Measurements from ENCODE around the gene CDCA3. TPM values are rescaled to one million over a fixed set of nuclear protein-coding genes. Genes with fewer than 3 reads are reported as not detected.

CDCA3 gene
- total RNA-seq, 4 donors from 2014 or later = 5.9 to 20.0 (median 12.8) TPM

DNA sequence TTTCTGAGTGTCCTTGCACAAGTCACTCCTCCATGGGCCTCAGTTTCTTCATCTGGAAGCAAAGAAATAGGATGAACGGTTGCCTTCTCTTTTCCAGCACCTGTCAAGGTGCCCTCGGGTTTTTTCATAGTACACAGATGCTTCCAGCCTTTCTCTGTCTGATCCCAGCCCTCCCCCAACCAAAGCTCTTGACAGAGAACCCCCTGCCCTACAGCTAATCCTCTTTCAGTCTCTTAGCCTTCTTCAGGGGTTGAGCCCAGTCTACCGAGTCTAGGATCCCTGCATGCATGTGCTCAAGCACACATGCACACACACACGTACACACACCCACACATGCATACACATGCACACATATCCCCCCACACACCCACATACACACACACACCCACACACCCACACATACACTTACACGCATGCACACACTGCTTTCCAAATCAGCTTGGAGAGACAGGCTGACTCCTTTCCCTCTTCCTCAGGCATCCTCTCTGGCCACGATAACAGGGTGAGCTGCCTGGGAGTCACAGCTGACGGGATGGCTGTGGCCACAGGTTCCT is 4.7 kb downstream of the CDCA3 start:
- H3K27me3 ChIP-seq = no peaks in the 10 kb centered on the region
- intact Hi-C loops (cut with DNase I) = no loop called here

DNA sequence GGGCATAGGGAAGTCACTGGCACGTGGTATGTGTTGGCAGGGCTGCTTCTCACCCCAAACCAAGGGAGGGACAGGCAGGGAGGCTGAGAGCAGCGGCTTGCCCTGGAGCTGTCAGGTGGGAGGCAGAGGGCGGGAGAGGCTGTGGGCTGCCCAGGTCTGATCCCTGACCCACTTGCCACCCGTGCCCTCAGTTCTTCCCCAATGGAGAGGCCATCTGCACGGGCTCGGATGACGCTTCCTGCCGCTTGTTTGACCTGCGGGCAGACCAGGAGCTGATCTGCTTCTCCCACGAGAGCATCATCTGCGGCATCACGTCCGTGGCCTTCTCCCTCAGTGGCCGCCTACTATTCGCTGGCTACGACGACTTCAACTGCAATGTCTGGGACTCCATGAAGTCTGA is 5.7 kb downstream of the CDCA3 start:
- Histone ChIP-seq H3K9me3 (no peaks in the 10 kb centered on the region), H3K27ac (no peak overlapping the region), H3K36me3 (peaks cover 0 to 43% (median 0%) of the 10 kb centered on the region in 3 donors), H3K4me3 (no peak overlapping the region), H3K27me3 (no peaks in the 10 kb centered on the region), H3K4me1 (peaks cover 4% of the 10 kb centered on the region in 3 donors)
- intact Hi-C loops (cut with DNase I) = no loop called here
- TF ChIP-seq, protein P1, sequence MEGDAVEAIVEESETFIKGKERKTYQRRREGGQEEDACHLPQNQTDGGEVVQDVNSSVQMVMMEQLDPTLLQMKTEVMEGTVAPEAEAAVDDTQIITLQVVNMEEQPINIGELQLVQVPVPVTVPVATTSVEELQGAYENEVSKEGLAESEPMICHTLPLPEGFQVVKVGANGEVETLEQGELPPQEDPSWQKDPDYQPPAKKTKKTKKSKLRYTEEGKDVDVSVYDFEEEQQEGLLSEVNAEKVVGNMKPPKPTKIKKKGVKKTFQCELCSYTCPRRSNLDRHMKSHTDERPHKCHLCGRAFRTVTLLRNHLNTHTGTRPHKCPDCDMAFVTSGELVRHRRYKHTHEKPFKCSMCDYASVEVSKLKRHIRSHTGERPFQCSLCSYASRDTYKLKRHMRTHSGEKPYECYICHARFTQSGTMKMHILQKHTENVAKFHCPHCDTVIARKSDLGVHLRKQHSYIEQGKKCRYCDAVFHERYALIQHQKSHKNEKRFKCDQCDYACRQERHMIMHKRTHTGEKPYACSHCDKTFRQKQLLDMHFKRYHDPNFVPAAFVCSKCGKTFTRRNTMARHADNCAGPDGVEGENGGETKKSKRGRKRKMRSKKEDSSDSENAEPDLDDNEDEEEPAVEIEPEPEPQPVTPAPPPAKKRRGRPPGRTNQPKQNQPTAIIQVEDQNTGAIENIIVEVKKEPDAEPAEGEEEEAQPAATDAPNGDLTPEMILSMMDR (IDR thresholded peaks at IDR 0.05) = no peak
- no peak for TF ChIP-seq POLR2A (IDR thresholded peaks at IDR 0.05)
- WGBS, 2 donors = 92 to 93% methylated on average over 4 to 15 of the region's 17 CpGs
- DNase-seq = no peak

More for the DNA sequence above, 4.7 kb downstream of the CDCA3 start:
- H3K27ac ChIP-seq = no peak overlapping the region
- H3K9me3 ChIP-seq = no peaks in the 10 kb centered on the region
- peaks cover 0 to 43% (median 0%) of the 10 kb centered on the region in 3 donors for H3K36me3 ChIP-seq
- 84 to 85% methylated on average over 5 to 7 of the region's 7 CpGs for WGBS, 2 donors
- H3K4me3 ChIP-seq = no peak overlapping the region
- DNase-seq = no peak
- H3K4me1 ChIP-seq = peaks cover 11 to 13% (median 11%) of the 10 kb centered on the region in 3 donors
- TF ChIP-seq, protein P1 (IDR thresholded peaks at IDR 0.05) = no peak
- TF ChIP-seq POLR2A (IDR thresholded peaks at IDR 0.05) = no peak

DNA sequence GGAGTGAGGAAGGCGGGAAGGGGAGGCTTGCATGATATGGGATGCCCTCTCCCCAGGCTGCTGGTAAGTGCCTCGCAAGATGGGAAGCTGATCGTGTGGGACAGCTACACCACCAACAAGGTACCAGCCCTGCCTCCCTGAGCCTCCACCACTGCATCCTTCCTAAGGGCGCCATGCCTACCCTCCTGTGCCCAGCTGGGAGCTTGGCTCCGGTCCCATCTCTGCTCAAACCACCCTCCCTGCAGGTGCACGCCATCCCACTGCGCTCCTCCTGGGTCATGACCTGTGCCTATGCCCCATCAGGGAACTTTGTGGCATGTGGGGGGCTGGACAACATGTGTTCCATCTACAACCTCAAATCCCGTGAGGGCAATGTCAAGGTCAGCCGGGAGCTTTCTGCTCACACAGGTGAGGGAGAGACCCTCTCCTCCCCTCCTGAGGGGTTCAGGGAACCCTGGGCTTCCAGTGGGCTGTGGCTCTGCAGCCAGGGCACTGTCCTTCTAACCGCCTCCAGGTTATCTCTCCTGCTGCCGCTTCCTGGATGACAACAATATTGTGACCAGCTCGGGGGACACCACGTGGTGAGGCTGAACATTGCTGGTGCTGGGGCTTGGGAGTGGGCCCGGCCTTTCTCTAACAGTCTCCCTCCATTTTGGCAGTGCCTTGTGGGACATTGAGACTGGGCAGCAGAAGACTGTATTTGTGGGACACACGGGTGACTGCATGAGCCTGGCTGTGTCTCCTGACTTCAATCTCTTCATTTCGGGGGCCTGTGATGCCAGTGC is 7.8 kb downstream of the CDCA3 start:
- Histone ChIP-seq H3K4me3 (no peak overlapping the region), H3K4me1 (no peaks in the 10 kb centered on the region), H3K9me3 (no peaks in the 10 kb centered on the region), H3K27ac (no peak overlapping the region), H3K36me3 (peaks cover 0 to 47% (median 0%) of the 10 kb centered on the region in 3 donors), H3K27me3 (no peaks in the 10 kb centered on the region)
- no peak for TF ChIP-seq POLR2A (IDR thresholded peaks at IDR 0.05)
- TF ChIP-seq, protein P1 (IDR thresholded peaks at IDR 0.05) = no peak
- WGBS, 2 donors = 92 to 93% methylated on average over 7 to 9 of the region's 16 CpGs
- DNase-seq = no peak
- intact Hi-C loops (cut with DNase I) = no loop called here

DNA sequence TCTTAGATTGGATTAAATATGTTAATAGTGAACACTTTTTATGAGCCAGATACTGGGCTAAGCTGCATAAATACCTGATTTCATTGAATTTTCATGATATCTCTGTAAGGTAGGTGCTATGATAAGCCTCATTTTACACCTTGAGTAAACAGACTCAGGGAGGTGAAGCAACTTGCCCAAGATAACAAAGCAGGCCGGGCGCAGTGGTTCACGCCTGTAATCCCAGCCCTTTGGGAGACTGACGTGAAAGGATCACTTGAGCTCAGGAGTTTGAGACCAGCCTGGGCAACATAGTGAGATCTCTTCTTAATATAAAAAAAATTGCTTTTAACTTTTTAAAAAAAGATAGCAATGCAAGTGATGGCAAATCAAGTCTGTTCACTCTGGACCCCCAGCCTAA is 9.0 kb downstream of the CDCA3 start:
- WGBS, 2 donors = 43 to 52% methylated on average over 4 of the region's 4 CpGs
- no peak for DNase-seq
- TF ChIP-seq, protein P1 (IDR thresholded peaks at IDR 0.05) = no peak
- no peak for TF ChIP-seq POLR2A (IDR thresholded peaks at IDR 0.05)
- H3K9me3 ChIP-seq = no peaks in the 10 kb centered on the region
- H3K4me1 ChIP-seq = no peaks in the 10 kb centered on the region
- peaks cover 0 to 48% (median 0%) of the 10 kb centered on the region in 3 donors for H3K36me3 ChIP-seq
- no peaks in the 10 kb centered on the region for H3K27me3 ChIP-seq
- H3K27ac ChIP-seq = no peak overlapping the region
- no peak overlapping the region for H3K4me3 ChIP-seq
- intact Hi-C loops (cut with DNase I) = no loop called here

DNA sequence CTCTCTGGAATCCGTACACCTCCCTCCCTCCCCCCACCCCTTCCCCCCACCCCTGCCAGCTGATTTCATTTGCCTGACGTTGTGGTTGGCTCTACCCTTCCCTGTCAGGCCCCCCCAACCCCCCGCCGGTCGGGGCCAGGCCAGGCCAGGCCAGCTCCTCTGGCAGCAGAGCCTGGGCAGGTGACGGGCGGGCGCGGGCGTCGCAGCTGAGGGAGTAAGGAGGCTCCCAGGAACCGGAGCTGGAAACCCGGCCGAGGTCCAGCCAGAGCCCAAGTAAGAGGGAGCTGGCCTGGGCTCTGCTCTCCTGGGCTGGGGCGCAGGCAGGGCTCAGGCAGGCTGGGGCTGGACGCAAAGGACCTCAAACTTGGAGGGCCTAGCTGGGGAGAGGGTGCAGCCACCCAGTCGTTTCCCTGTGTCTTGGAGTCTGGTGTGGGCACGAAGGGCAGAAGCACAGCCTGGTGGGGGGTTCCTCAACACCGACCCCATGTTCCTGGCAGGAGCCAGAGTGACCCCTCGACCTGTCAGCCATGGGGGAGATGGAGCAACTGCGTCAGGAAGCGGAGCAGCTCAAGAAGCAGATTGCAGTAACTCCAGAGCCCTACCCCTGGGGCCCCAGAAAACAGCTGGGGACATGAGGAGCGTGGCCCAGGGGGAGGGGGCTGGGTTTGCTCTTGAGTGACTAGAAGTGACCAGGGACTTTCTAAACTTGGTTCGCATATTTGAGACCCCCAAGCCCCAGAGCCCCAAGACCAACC is 10.1 kb downstream of the CDCA3 start, which contains the start of gene GNB3:
GNB3 (plus strand) TSS at position 165 of the 755 bp plus-strand sequence; CDS start at position 528, 363 bp downstream.
- no peak for DNase-seq
- TF ChIP-seq, protein P1 (IDR thresholded peaks at IDR 0.05) = no peak
- TF ChIP-seq POLR2A (IDR thresholded peaks at IDR 0.05) = no peak
- intact Hi-C loops (cut with DNase I) = no loop called here
- WGBS, 2 donors = 22 to 66% methylated on average over 2 to 6 of the region's 24 CpGs
- Histone ChIP-seq H3K27me3 (no peaks in the 10 kb centered on the region), H3K36me3 (peaks cover 0 to 45% (median 0%) of the 10 kb centered on the region in 3 donors), H3K27ac (peak within 1 kb of the TSS in 1 of 4 donors; percentile 44), H3K4me3 (no peak within 1 kb of the TSS), H3K9me3 (no peaks in the 10 kb centered on the region), H3K4me1 (no peaks in the 10 kb centered on the region)

Measured in esophagus squamous epithelium (tissue), 5 donors.